NCI-H2196 (cell line): ENCODE data around the gene L1CAM.

ENCODE experiments used
- DNase-seq: peaks from one replicate; lab custom pipeline; 2025; ENCODE audit not compliant: unreplicated experiment; lab: John Stamatoyannopoulos, UW

The L1CAM gene

DNA sequence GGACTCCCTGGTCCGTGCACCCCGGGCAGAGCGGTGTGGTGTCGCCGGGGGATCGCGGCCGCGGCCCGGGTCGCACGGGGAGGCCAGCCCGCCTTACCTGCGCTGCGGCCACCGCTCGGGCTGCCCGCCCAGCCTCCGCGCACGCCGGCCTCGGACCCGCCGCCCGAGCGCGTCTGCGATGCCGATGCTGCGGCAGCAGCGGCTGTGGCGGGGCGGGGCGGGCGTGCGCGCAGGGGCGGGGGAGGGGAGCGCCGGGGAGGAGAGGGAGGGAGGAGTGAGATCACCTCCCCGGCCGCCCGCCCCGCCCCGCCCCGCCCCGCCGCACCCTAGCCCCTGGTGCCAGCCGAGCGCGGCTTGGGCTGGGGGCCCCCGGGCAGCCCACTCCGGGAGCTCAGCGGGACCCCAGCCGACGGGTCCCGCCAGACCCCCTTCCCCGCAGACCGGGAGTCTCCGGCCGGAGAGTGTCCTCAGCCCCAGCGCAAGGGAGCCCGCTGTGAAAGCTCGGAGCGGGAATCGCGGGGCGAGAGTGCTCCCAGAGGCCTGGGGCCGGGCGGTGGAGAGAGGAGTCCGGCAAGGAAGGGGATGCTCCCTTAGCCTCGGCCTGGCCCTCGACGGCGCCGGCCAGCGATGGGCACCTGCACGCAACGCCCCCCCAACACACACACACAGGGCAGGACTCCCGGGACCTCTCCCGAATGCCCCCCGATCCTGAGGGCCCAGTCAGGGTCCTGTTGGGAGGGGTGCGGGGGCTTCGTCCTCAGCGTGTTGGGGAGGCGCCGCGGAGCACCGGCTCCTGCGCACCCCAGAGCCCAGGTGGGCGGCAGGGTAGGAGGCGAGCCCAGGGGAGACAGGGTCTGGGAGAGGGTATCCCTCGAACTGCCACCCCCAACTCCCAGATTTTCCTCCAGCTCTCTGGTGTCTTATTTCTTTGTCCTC is at the start of gene L1CAM:
TSS of gene L1CAM (minus strand) at position 206 of the 936 bp plus-strand sequence. CDS start 10,337 bp downstream, outside the sequence.
- DNase-seq, result peak; percentile 13

DNA sequence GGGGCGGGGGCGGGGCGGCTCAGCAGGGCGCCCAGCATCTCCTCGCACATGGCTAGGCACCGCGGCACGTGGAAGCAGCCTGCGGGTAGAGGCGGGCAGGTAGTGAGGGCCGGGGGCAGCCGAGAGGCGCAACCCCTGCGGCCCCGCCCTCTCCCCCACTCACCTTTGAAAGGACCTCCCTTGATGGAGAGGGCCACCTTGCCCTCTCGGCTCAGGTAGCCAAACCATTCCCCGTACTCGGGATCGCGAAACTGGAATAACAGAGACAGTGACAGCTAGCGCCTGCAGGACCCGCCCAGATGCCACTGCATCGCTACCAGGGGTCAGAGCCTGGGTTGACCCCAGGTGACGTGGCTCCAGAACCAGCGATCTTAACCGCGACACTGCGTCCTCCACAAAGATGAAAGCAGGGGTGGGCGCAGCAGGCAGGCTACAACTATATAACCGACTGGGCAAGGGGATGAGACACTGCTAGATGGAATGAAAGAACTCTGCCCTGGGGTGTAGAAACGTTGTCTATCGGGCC is 49.4 kb upstream of the L1CAM start:
- DNase-seq, result no peak

DNA sequence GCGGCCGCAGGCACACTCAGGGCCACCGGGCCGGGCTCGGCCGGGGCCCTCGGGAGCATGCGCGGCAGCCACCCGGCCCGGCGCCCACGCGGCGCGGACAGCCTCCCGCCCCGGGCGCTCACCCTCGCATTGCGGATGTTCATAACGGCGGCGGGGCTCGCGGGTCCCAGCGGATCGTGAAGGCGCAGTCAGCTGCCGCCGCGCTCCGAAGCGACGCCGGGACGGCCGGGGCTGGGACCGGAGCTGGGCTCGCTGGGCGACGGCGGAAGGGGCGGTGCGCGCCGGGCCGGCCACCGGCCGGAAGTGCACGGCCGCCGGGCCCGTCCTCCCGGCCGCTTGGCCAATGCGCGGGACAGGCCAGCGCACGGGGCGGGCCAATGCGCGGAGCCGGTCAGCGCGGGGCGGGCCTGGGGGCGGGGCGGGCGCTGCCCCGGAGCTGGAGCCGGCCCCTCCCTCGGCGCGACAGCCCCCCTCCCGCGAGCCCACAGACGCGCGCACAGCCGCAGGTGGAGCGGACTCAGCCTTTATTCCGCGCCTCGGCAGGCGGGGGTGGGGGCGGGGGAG is 48.9 kb upstream of the L1CAM start, which contains the start of gene NAA10:
TSS of gene NAA10 (minus strand) at position 276 of the 564 bp plus-strand sequence. CDS start at position 143, 133 bp downstream.
- peak; percentile 78 for DNase-seq

GRCh38 chrX:153934148-153934761 is 48.3 kb upstream of the L1CAM start:
- DNase-seq, result no peak

DNA sequence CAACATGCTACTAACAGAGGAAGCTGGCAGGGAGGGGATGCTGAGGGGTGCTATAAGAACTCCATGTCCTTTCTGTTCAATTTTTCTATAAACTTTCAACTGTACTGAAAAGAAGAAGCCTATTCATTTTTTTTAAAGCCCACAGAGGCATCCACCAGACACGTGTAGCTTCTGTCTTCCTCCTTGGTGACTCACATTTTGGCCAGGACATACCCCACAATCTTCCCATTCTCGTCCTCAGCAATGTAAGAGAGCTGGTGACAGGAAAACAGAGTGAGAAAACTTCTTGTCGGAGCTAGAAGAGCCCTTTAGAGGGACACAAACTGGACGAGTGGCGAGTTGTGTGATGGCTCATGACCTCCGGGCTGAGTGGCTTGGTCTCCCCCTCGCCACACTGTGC is 47.8 kb upstream of the L1CAM start:
- no peak for DNase-seq

GRCh38 chrX:153932220-153932915 is 46.4 kb upstream of the L1CAM start:
- no peak for DNase-seq

DNA sequence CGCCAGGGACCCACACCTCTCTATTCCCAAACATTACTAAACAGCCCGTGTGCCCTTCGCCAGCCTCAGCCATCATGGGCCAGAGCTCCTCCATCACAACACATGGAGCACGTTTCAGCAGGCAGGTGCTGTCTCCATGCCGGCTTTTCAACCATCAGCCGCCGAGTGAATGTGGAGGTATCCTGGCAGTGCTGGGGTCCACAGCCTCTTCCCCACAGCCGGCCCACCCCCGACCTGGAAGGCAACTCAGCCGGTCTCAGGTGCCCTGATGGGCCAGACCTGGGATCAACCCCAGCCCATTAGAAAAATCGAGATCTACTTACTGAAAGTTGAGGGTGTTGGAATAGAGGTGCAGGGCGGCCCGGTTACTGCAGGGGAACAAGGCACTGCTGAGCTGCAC is 45.8 kb upstream of the L1CAM start:
- DNase-seq, result no peak

DNA sequence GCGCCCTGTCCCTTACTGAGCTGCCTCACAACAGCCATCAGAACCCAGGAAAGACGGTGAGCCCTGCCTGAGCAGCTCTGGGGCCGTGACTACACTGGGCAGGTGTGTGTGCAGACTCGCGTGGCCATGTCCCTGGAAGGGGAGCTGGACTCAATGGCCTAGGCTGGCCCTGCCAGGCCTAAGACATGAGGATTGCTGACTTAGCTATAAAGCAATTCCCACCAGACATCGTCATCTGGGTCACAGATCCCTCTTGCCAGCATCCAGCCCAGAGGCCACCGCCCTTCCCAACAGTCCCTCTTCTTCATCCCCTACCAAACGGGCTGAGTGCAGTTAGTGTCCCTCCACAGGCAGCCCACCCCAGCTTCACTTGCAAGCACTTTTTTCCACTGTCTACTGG is 45.2 kb upstream of the L1CAM start:
- DNase-seq, result no peak

DNA sequence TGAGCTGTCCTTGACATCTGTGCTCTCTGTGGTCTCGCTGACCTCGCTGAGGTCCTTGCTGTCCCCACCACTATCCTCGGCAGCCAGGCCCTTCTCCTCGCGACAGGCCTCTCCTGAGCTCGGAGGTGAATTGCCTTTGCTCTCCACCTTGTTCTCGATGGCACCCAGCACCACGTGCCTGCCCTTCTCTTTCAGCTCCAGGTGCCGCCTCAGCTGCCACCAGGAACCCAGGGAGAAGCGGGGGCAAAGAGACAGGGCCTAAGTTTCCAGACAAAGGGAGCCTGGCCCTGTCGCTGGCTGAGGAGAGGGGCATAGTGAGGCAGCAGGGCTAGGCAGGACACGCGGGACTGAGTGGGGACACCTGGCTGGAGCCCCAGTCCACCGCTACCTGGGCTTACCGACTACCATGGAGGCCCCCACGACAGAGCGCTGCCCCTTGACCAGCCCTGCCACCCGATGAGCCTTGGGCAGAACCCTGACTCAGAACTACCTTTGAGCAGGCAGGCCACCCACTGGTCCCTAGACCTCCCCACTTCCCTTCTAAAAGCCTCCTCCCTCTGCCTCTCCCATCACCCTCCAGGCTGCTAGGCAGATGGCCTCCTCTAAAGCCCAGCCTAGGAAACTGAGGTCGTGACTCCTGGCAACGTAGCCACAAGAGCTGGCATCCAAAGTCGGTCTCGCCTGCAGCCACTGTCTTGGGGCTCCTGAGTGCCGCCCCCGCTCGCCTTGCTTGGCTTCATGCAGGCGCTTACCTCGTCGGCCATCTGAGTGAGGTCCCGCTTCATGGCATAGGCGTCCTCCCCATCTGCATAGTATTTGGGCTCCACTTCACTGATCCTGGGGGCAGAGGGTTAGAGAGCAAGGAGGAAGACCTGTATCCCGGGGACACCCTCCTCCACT is 44.3 kb upstream of the L1CAM start:
- no peak for DNase-seq

DNA sequence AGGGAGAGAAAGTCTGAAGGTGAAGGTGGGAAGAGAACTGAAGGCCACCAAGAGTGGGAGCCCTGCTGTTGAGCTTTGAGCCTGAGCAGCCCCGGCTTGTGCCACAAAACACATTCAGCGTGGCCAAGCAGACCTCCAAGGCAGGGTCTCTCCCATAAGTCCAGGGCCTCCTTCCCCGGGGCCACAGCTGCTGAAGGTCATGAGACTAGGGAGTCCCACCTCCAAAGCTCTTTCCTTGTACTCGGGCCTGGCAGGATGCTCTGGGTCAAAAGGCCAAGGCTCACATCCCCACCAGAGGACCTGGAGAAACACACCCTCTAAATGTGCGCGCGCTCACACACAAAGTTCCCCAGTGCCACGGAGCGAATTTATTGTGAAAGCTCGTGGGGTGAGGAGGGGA is 43.6 kb upstream of the L1CAM start:
- DNase-seq, result no peak

GRCh38 chrX:153928846-153929245 is 42.9 kb upstream of the L1CAM start:
- DNase-seq, result no peak

DNA sequence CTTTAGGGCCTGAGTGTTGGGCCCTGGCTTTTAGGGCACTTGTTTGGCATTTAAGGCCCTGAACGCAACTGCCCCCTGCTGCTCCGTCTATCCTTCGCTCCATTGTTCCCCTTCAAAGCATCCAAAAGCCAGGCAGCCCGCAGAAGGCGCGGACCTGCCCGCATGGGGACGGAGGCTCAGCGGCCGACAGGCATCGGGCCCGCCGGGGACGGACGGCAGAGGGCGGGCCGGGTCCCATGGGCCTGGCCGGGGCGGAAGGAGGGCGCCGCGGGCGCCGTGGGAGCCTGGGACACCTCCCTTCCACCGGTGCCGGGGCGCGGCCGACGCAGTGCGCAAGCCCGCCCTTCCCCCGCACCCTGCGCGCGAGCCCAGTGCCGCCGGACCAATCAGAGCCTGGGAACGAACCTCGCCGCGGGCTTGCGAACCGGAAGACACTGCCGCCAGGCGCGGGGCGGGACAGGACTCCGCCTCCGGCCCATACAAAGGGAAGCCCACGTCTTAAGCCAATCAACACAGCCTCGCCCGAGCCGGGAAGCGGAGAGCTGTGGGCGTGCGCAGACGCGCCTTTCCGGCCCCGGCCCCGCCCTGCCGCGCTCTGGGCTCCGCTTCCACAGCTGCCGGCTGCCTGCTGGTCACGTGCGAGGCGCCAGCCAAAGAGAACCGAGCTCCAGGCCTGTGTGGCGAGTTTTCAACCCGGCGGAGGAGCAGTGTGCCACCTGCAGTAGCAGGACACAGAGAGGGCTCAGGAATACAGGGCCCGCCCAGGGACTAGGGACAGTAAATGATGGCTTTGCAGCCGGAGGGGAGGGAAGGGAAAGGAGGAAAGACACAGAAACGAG is 42.2 kb upstream of the L1CAM start:
- peak; percentile 90 for DNase-seq

DNA sequence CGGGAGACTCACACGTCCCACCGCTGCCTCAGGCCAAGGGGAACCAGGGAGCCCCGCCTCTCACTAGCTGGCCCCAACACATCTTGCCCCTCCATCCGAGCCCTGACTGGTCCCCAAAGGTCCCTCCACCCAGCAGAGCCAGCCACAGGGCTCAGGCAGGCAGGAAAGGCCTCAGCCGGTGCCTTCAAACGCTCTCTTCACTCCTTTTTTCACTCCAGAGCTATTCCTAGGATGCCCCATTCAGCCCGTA is 41.6 kb upstream of the L1CAM start:
- no peak for DNase-seq

GRCh38 chrX:153926858-153927671 is 41.1 kb upstream of the L1CAM start:
- DNase-seq, result peak; percentile 12

DNA sequence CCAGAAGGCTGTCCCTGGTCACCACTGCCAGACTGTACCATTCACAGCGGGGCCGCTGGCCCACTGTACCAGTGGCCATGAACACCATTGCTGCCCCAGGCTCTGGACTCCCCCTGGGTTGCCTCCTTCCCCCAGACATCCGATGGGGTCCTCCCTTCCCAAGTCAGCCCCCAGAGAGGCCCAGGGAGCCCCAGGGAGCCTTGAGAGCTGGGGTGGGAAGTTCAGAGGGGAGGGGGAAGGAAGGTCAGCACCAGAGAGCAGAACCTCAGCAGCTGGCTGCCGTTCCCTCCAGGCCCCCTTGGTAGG is 40.5 kb upstream of the L1CAM start:
- no peak for DNase-seq

DNA sequence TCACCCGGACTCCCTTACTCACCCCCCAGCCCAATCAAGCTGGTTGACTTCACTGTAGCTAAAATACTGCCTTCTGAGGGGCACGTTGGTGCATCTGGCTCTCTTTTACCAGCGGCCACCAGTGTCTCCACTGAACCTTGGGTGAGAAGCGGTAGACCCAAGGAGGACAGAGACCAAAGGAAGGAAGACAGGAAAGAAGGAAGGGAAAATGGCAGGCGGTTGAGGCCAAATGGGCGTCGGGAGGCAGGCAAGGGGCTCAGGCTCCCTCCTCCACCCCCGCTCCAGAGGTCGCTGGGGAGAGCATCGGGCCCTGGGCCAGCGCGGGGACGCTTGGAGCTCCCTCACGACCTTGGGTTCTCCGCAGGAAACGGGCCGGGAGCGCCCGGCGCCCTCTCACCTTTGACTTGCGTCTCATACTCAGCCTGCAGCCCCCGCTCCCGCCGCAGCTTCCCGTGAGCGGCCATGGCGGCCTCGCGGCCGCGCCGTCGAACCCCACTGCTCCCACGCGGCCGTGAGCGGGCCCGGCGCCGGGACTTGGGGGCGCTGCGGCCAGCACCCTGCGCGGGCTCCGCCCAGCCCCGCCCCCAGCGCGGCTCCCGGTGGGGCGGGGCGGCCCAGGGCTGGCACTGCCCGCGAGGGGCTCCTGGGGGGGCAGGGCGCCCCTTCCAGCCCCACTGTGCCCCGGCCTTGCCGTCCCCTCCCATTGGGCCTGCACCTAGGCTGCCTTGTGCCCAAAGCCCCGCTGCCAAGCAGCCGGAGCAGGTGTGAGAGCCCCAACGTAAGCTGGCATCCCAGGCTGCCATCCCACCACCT is 40.0 kb upstream of the L1CAM start, which contains the start of gene ARHGAP4:
TSS of gene ARHGAP4 (minus strand) at position 526 of the 813 bp plus-strand sequence. CDS start at position 464, 62 bp downstream.
- no peak for DNase-seq

GRCh38 chrX:153925387-153925738 is 39.4 kb upstream of the L1CAM start:
- no peak for DNase-seq
